H9 (cell line): ENCODE measurements around the gene CHDH. TPM values are rescaled to one million over a fixed set of nuclear protein-coding genes. Genes with fewer than 3 reads are reported as not detected.

Experiments
- DNase-seq: peaks from one replicate; pipeline ENCODE4 v3.0.0-alpha.2; 2017
- H2AFZ ChIP-seq: one replicate; pipeline ENCODE4 v1.6.1; 2013; ENCODE audit warnings: mild to moderate bottlenecking, low read length, control low read depth, moderate library complexity
- H2AK5ac ChIP-seq: 2 replicates; pipeline ENCODE4 v1.6.1; 2013; ENCODE audit warnings: low read length, control low read depth, mixed read lengths; ENCODE audit not compliant: insufficient read length
- H2BK120ac ChIP-seq: one replicate; pipeline ENCODE4 v1.6.1; 2013; ENCODE audit warnings: low read depth, mild to moderate bottlenecking, low read length, control low read depth, inconsistent platforms; ENCODE audit not compliant: poor library complexity, severe bottlenecking
- H2BK12ac ChIP-seq: 2 replicates; pipeline ENCODE4 v1.6.1; 2013; ENCODE audit warnings: low read length, control low read depth, mixed read lengths, low read depth; ENCODE audit not compliant: insufficient read length
- H2BK15ac ChIP-seq: 2 replicates; pipeline ENCODE4 v1.6.1; 2013; ENCODE audit warnings: low read depth, low read length, control low read depth
- H2BK20ac ChIP-seq: one replicate; pipeline ENCODE4 v1.6.1; 2013; ENCODE audit warnings: low read depth, mild to moderate bottlenecking, low read length, control low read depth, inconsistent platforms; ENCODE audit not compliant: poor library complexity, severe bottlenecking
- H2BK5ac ChIP-seq: 2 replicates; pipeline ENCODE4 v1.6.1; 2013; ENCODE audit warnings: low read length, control low read depth, mixed read lengths; ENCODE audit not compliant: insufficient read length
- H3K14ac ChIP-seq: 2 replicates; pipeline ENCODE4 v1.6.1; 2013; ENCODE audit warnings: low read length, control low read depth; ENCODE audit not compliant: insufficient read depth
- H3K18ac ChIP-seq: 2 replicates; pipeline ENCODE4 v1.6.1; 2013; ENCODE audit warnings: low read depth, mild to moderate bottlenecking, mixed read lengths, low read length, control low read depth; ENCODE audit not compliant: insufficient read length
- H3K23ac ChIP-seq: 2 replicates; pipeline ENCODE4 v1.6.1; 2013; ENCODE audit warnings: low read length, control low read depth, mixed read lengths, low read depth; ENCODE audit not compliant: insufficient read length
- H3K23me2 ChIP-seq: 2 replicates; pipeline ENCODE4 v1.6.1; 2013; ENCODE audit warnings: low read depth, mild to moderate bottlenecking, mixed read lengths, low read length, control low read depth; ENCODE audit not compliant: insufficient read length, poor library complexity, severe bottlenecking
- H3K27ac ChIP-seq: 2 replicates; pipeline ENCODE4 v1.5.1; 2013; ENCODE audit warnings: low read length, control low read depth, mixed read lengths, low read depth; ENCODE audit not compliant: insufficient read length
- H3K27me3 ChIP-seq: 2 replicates; pipeline ENCODE4 v1.6.1; 2013; ENCODE audit warnings: low read length, control low read depth, inconsistent platforms; ENCODE audit not compliant: insufficient read depth
- H3K4ac ChIP-seq: 2 replicates; pipeline ENCODE4 v1.6.1; 2013; ENCODE audit warnings: low read depth, mild to moderate bottlenecking, control low read depth, inconsistent platforms, low read length, moderate library complexity
- H3K4me1 ChIP-seq: 2 replicates; pipeline ENCODE4 v1.6.1; 2013; ENCODE audit warnings: low read length, control low read depth, inconsistent platforms; ENCODE audit not compliant: insufficient read depth
- H3K4me2 ChIP-seq: 2 replicates; pipeline ENCODE4 v1.6.1; 2013; ENCODE audit warnings: low read length, control low read depth, mixed read lengths; ENCODE audit not compliant: insufficient read length, insufficient read depth
- H3K56ac ChIP-seq: 2 replicates; pipeline ENCODE4 v1.6.1; 2013; ENCODE audit warnings: low read depth, mild to moderate bottlenecking, mixed read lengths, low read length, control low read depth; ENCODE audit not compliant: insufficient read length
- H3K79me1 ChIP-seq: 2 replicates; pipeline ENCODE4 v1.6.1; 2013; ENCODE audit warnings: low read depth, mild to moderate bottlenecking, moderate library complexity, low read length, control low read depth, inconsistent platforms; ENCODE audit not compliant: insufficient read depth, poor library complexity, severe bottlenecking
- H3K79me2 ChIP-seq: 2 replicates; pipeline ENCODE4 v1.6.1; 2013; ENCODE audit warnings: low read length, control low read depth, inconsistent platforms; ENCODE audit not compliant: insufficient read depth
- H3K9ac ChIP-seq: 2 replicates; pipeline ENCODE4 v1.6.1; 2013; ENCODE audit warnings: low read length, control low read depth, mixed read lengths; ENCODE audit not compliant: insufficient read length; ENCODE audit errors: extremely low read depth
- H3K9me3 ChIP-seq: one replicate; pipeline ENCODE4 v1.6.1; 2013; ENCODE audit warnings: low read depth, low read length, inconsistent platforms; ENCODE audit not compliant: control insufficient read depth
- H3T11ph ChIP-seq: one replicate; pipeline ENCODE4 v1.6.1; 2013; ENCODE audit warnings: mild to moderate bottlenecking, low read length, control low read depth, inconsistent platforms
- H4K20me1 ChIP-seq: one replicate; pipeline ENCODE4 v1.6.1; 2013; ENCODE audit not compliant: control insufficient read depth, insufficient read length, insufficient read depth
- H4K5ac ChIP-seq: 2 replicates; pipeline ENCODE4 v1.6.1; 2013; ENCODE audit warnings: low read depth, mild to moderate bottlenecking, mixed read lengths, low read length, control low read depth; ENCODE audit not compliant: insufficient read length
- H4K8ac ChIP-seq: replicated peaks from 2 replicates; pipeline ENCODE4 v1.6.1; 2013; ENCODE audit warnings: low read length, control low read depth, mixed read lengths, low read depth; ENCODE audit not compliant: insufficient read length
- H4K91ac ChIP-seq: 2 replicates; pipeline ENCODE4 v1.6.1; 2013; ENCODE audit warnings: low read depth, mild to moderate bottlenecking, moderate library complexity, mixed read lengths, low read length, control low read depth; ENCODE audit not compliant: insufficient read length
- H3K27ac Mint-ChIP-seq, 3 experiments: 2 replicates in 2 of 3; 3 replicates in 1 of 3; pipeline ENCODE4 v1.8.0; 2020 to 2021; ENCODE audit warnings: mixed read lengths in 3 of 3, mild to moderate bottlenecking in 1 of 3, moderate library complexity in 1 of 3
- H3K27me3 Mint-ChIP-seq: 2 replicates; pipeline ENCODE4 v1.8.0; 2021; ENCODE audit warnings: low read depth, mild to moderate bottlenecking, moderate library complexity, mixed read lengths
- H3K36me3 Mint-ChIP-seq, 3 experiments: 2 replicates in 2 of 3; 3 replicates in 1 of 3; pipeline ENCODE4 v1.8.0; 2020 to 2021; ENCODE audit warnings: low read depth in 3 of 3, mixed read lengths in 3 of 3; ENCODE audit not compliant: insufficient read depth in 1 of 3
- H3K4me1 Mint-ChIP-seq, 2 experiments: 2 replicates each; pipeline ENCODE4 v1.8.0; 2020; ENCODE audit warnings: mixed read lengths in 2 of 2
- H3K4me3 Mint-ChIP-seq, 2 experiments: 2 replicates in 1 of 2; 3 replicates in 1 of 2; pipeline ENCODE4 v1.8.0; 2020 to 2021; ENCODE audit warnings: mild to moderate bottlenecking in 2 of 2, mixed read lengths in 2 of 2, moderate library complexity in 1 of 2
- H3K9me3 Mint-ChIP-seq, 2 experiments: 2 replicates in 1 of 2; 3 replicates in 1 of 2; pipeline ENCODE4 v1.8.0; 2020; ENCODE audit warnings: mild to moderate bottlenecking in 2 of 2, mixed read lengths in 2 of 2, moderate library complexity in 1 of 2
- whole genome bisulfite sequencing: extraction: QIAGEN DNeasy Blood & Tissue Kit; methylation state at CpG from one replicate; pipeline ENCODE4 v1.1.7; 2013; ENCODE audit warnings: missing lambda C conversion rate, low lambda C conversion rate, mixed read lengths; ENCODE audit not compliant: insufficient read length; ENCODE audit errors: extremely low coverage; 5-methylcytosine and 5-hydroxymethylcytosine counted together
- total RNA-seq: library from RNA; stranded (reverse); gene quantifications from 2 replicates; pipeline ENCODE4 v1.2.1, GENCODE V29; 2021
- TF ChIP-seq, protein P1 (sequence below): fragments of 200-600 bp; sonication (generic); conservative IDR thresholded peaks from 3 replicates; pipeline ENCODE4 v1.8.0; 2021; ENCODE audit warnings: antibody characterized with exemption, mild to moderate bottlenecking

CHDH gene
- total RNA-seq, 1 experiment from 2014 or later = 11.0 TPM

DNA sequence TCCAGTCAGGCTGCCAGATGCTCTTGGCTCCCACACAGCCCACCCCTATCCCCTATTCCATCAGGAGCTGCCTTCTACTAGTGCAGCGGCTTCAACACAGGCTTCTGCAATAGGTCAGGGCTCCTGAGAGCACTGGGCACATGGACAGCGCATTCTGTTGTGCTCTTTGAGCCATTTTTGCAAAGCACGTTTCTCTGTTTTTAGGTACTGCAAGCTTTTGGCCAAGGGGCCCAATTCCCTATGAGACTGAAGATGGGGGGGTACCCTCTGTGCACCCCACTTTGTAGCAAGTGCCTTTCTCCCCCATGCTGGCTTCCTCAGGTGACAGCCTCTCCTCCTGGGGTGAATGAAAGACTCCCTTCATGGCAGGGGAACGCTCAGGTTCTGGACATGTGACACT is 31.2 kb downstream of the CHDH start:
- H4K5ac ChIP-seq = no peak overlapping the region
- no peak overlapping the region for H2BK20ac ChIP-seq
- H3K9ac ChIP-seq = no peak overlapping the region
- H3K27ac ChIP-seq = no peak overlapping the region
- H2AFZ ChIP-seq = no peak overlapping the region
- no peak overlapping the region for H3K18ac ChIP-seq
- no peak overlapping the region for H2BK12ac ChIP-seq
- no peak overlapping the region; the same call in 1 of the 2 replicates for H3K14ac ChIP-seq
- H3K4me1 ChIP-seq = no peaks in the 10 kb centered on the region
- H3K4me1 Mint-ChIP-seq = no peaks in the 10 kb centered on the region; a peak in 1 of 4 replicates
- H2BK120ac ChIP-seq = no peak overlapping the region
- no peaks in the 10 kb centered on the region for H3K9me3 Mint-ChIP-seq
- no peaks in the 10 kb centered on the region for H3K27me3 ChIP-seq
- no peak overlapping the region for H2AK5ac ChIP-seq
- WGBS = no CpG with 5 or more reads among the region's 4 CpGs
- H3K4me3 Mint-ChIP-seq = no peak overlapping the region
- H3K4me2 ChIP-seq = no peak overlapping the region
- H4K8ac ChIP-seq = no peak overlapping the region
- H3K27ac Mint-ChIP-seq = no peak overlapping the region; a peak in 1 of 7 replicates
- no peak overlapping the region for H2BK15ac ChIP-seq
- H3K27me3 Mint-ChIP-seq = no peaks in the 10 kb centered on the region; the same call in 1 of the 2 replicates
- H3K23me2 ChIP-seq = no peaks in the 10 kb centered on the region
- H3K79me1 ChIP-seq = no peaks in the 10 kb centered on the region
- H3K79me2 ChIP-seq = no peaks in the 10 kb centered on the region
- no peak overlapping the region for H2BK5ac ChIP-seq
- DNase-seq = no peak
- peaks cover 0 to 26% (median 17%) of the 10 kb centered on the region in 3 experiments; a peak in 6 of 7 replicates for H3K36me3 Mint-ChIP-seq
- H3K4ac ChIP-seq = no peak overlapping the region
- no peak overlapping the region for H3T11ph ChIP-seq
- no peak overlapping the region for H3K56ac ChIP-seq
- no peak overlapping the region for H4K91ac ChIP-seq
- H4K20me1 ChIP-seq = no peaks in the 10 kb centered on the region
- TF ChIP-seq, protein P1, sequence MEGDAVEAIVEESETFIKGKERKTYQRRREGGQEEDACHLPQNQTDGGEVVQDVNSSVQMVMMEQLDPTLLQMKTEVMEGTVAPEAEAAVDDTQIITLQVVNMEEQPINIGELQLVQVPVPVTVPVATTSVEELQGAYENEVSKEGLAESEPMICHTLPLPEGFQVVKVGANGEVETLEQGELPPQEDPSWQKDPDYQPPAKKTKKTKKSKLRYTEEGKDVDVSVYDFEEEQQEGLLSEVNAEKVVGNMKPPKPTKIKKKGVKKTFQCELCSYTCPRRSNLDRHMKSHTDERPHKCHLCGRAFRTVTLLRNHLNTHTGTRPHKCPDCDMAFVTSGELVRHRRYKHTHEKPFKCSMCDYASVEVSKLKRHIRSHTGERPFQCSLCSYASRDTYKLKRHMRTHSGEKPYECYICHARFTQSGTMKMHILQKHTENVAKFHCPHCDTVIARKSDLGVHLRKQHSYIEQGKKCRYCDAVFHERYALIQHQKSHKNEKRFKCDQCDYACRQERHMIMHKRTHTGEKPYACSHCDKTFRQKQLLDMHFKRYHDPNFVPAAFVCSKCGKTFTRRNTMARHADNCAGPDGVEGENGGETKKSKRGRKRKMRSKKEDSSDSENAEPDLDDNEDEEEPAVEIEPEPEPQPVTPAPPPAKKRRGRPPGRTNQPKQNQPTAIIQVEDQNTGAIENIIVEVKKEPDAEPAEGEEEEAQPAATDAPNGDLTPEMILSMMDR = no peak
- no peak overlapping the region for H3K23ac ChIP-seq
- no peaks in the 10 kb centered on the region for H3K9me3 ChIP-seq
